ENCODE measurements around the gene UCK2.

DNA sequence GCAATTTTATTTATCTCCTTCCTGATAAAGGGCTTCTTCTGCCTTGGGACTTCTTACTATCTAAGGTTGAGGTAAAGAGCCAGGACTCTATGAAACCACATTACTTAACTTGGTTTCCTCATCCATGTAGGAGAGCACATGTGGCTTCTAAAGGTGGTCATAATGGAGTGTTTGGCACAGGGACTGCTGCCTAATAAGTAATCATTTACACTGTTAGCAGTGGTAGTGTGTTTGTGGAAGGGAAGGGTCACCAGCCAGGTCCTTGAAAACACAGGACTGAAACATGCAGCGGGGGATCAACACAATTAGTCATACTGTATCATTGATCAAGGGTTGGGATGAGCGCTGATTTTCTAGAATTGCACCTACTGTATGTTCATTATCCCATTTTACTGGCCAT lies 59.6 kb downstream of the UCK2 start:
- TF ChIP-seq CTCF (IDR thresholded peaks at IDR 0.05) (no peak), CHD2 (IDR thresholded peaks at IDR 0.05; ENCODE audit: low read length, partially characterized antibody) (no peak), NR3C1 (IDR thresholded peaks at IDR 0.05) (no peak), POLR2A (IDR thresholded peaks at IDR 0.05; ENCODE audit: low read length) (no peak), GATA3 (IDR thresholded peaks at IDR 0.05; ENCODE audit: borderline replicate concordance) (no peak)
- TF ChIP-seq, protein P1, sequence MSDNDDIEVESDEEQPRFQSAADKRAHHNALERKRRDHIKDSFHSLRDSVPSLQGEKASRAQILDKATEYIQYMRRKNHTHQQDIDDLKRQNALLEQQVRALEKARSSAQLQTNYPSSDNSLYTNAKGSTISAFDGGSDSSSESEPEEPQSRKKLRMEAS (IDR thresholded peaks at IDR 0.05): no peak

All from A549 (cell line).